HepG2 (cell line): ENCODE data around the gene ZDHHC9. TPM values are rescaled to one million over a fixed set of nuclear protein-coding genes. Genes with fewer than 3 reads are reported as not detected.

Experiments used
- ATAC-seq: fragments of 200-7000 bp; cut with Tn5 transposase; 3 replicates; pipeline ENCODE4 v1.9.1; 2020; ENCODE audit warnings: mild to moderate bottlenecking, moderate library complexity
- BruUV-seq: library from RNA; stranded (reverse); fragments of 400-500 nt; replicated peaks from 2 replicates; lab custom pipeline; 2021; lab: Mats Ljungman, UMichigan
- CTCF ChIA-PET: fragments of 300-600 bp; formaldehyde crosslinking; extraction: SDS; loops from one replicate; lab custom pipeline; 2021; ENCODE audit warnings: low total read pairs, inconsistent platforms, low intra/inter-chr PET ratio; lab: Yijun Ruan, JAX
- POLR2A ChIA-PET: fragments of 350-600 bp; sonication (Branson Sonifier 250); formaldehyde crosslinking; loops from one replicate; lab custom pipeline; 2020; ENCODE audit warnings: antibody characterized with exemption, inconsistent platforms; lab: Yijun Ruan, JAX
- DNase-seq: peaks from one replicate; pipeline ENCODE4 v3.0.0-alpha.2; 2015; ENCODE audit warnings: low spot score
- FAIRE-seq: peaks from 3 replicates; lab custom pipeline; 2011; peaks lifted over from hg19 to GRCh38; lab: Jason Lieb, UNC
- H2AFZ ChIP-seq: one replicate; pipeline ENCODE4 v1.6.1; 2011; ENCODE audit warnings: low read length, inconsistent platforms
- H3K27ac ChIP-seq: fragments of 300-600 bp; 3 replicates; pipeline ENCODE4 v1.8.0; 2011; ENCODE audit warnings: mixed run types, mild to moderate bottlenecking, mixed read lengths, low read length, inconsistent platforms; ENCODE audit not compliant: insufficient read depth; ENCODE audit errors: extremely low read length
- H3K27me3 ChIP-seq, 2 experiments: fragments of 200-600 bp in 1 of 2; 2 replicates in 1 of 2; 3 replicates in 1 of 2; pipeline versions ENCODE4 v1.6.0 to v1.8.0; 2011; ENCODE audit warnings: low read length in 2 of 2, mild to moderate bottlenecking in 2 of 2, moderate library complexity in 2 of 2, inconsistent platforms in 1 of 2; ENCODE audit not compliant: insufficient read depth in 2 of 2, control insufficient read depth in 1 of 2
- H3K36me3 ChIP-seq, 2 experiments: fragments of 200-600 bp in 1 of 2; replicated peaks in 1 of 2; 2 replicates in 1 of 2; 3 replicates in 1 of 2; pipeline versions ENCODE4 v1.5.1 to v1.8.0; 2011; ENCODE audit warnings: low read length in 2 of 2, inconsistent platforms in 1 of 2; ENCODE audit not compliant: insufficient read depth in 2 of 2, control insufficient read depth in 1 of 2
- H3K4me1 ChIP-seq: 2 replicates; pipeline ENCODE4 v1.5.1; 2012; ENCODE audit warnings: low read length, inconsistent platforms; ENCODE audit not compliant: insufficient read depth
- H3K4me2 ChIP-seq: 2 replicates; pipeline ENCODE4 v1.6.0; 2011; ENCODE audit warnings: low read depth, low read length, inconsistent platforms
- H3K4me3 ChIP-seq, 3 experiments: fragments of 200-600 bp in 1 of 3; sonication (generic), shearing (Covaris generic) in 1 of 3; replicated peaks in 1 of 3; 2 replicates each; pipeline ENCODE4 v1.5.1; 2011 to 2016; ENCODE audit warnings: low read length in 3 of 3, inconsistent platforms in 2 of 3, low read depth in 2 of 3, mild to moderate bottlenecking in 2 of 3, control low read depth in 1 of 3, mixed read lengths in 1 of 3; ENCODE audit not compliant: insufficient read depth in 1 of 3
- H3K79me2 ChIP-seq: one replicate; pipeline ENCODE4 v1.6.1; 2011; ENCODE audit warnings: low read length, inconsistent platforms; ENCODE audit not compliant: insufficient read depth
- H3K9ac ChIP-seq: 2 replicates; pipeline ENCODE4 v1.6.0; 2011; ENCODE audit warnings: mild to moderate bottlenecking, low read depth, low read length, inconsistent platforms; ENCODE audit not compliant: insufficient read depth
- H3K9me3 ChIP-seq: 2 replicates; pipeline ENCODE4 v1.5.1; 2012; ENCODE audit warnings: mild to moderate bottlenecking, low read length
- H4K20me1 ChIP-seq: 2 replicates; pipeline ENCODE4 v1.6.0; 2011; ENCODE audit warnings: inconsistent platforms, mild to moderate bottlenecking, low read length, moderate library complexity; ENCODE audit not compliant: insufficient read depth
- CEBPB ChIP-seq: IDR thresholded peaks from 2 replicates; pipeline ENCODE4 v1.6.1; 2011; ENCODE audit warnings: low read depth, low read length, improper control_type of control experiment, borderline replicate concordance
- DNMT3B ChIP-seq: conservative IDR thresholded peaks from 2 replicates; pipeline ENCODE4 v1.6.1; 2016; ENCODE audit warnings: missing biosample characterization, control low read depth
- DPF2 ChIP-seq: sonication (generic); formaldehyde crosslinking; IDR thresholded peaks from 2 replicates; pipeline ENCODE4 v1.4.0; 2020; ENCODE audit warnings: mild to moderate bottlenecking, low read depth, missing genetic modification reagents, borderline replicate concordance
- GATAD2A ChIP-seq: IDR thresholded peaks from 2 replicates; pipeline ENCODE4 v1.6.1; 2016
- GFI1 ChIP-seq: sonication (generic); formaldehyde crosslinking; IDR thresholded peaks from 2 replicates; pipeline ENCODE4 v1.5.0; 2020; ENCODE audit warnings: missing genetic modification reagents, mild to moderate bottlenecking, borderline replicate concordance
- GTF3A ChIP-seq: sonication (generic); formaldehyde crosslinking; conservative IDR thresholded peaks from 2 replicates; pipeline ENCODE4 v1.4.0; 2020; ENCODE audit warnings: mild to moderate bottlenecking, missing genetic modification reagents
- IKZF4 ChIP-seq: sonication (generic); formaldehyde crosslinking; IDR thresholded peaks from 2 replicates; pipeline ENCODE4 v1.5.1; 2020; ENCODE audit warnings: borderline replicate concordance, mild to moderate bottlenecking, low read depth, missing genetic modification reagents; ENCODE audit errors: not compliant biosample characterization
- KDM5B ChIP-seq: sonication (generic); formaldehyde crosslinking; IDR thresholded peaks from 2 replicates; pipeline ENCODE4 v1.4.0; 2020; ENCODE audit warnings: missing genetic modification reagents, mild to moderate bottlenecking, borderline replicate concordance
- PRPF4 ChIP-seq: fragments of 200-400 bp; formaldehyde crosslinking; IDR thresholded peaks from 2 replicates; pipeline ENCODE4 v1.6.1; 2016; ENCODE audit warnings: low read length, low read depth; ENCODE audit not compliant: poor library complexity, severe bottlenecking
- RORA ChIP-seq: sonication (generic); formaldehyde crosslinking; IDR thresholded peaks from 2 replicates; pipeline ENCODE4 v1.5.0; 2020; ENCODE audit warnings: mild to moderate bottlenecking, missing genetic modification reagents, moderate library complexity
- SATB2 ChIP-seq: sonication (generic); formaldehyde crosslinking; IDR thresholded peaks from 2 replicates; pipeline ENCODE4 v1.5.0; 2020; ENCODE audit warnings: missing genetic modification reagents
- SMAD9 ChIP-seq: sonication (generic); formaldehyde crosslinking; IDR thresholded peaks from 2 replicates; pipeline ENCODE4 v1.5.1; 2020; ENCODE audit warnings: mild to moderate bottlenecking, missing genetic modification reagents
- SRSF9 ChIP-seq: fragments of 200-400 bp; formaldehyde crosslinking; IDR thresholded peaks from 2 replicates; pipeline ENCODE4 v1.6.1; 2018; ENCODE audit warnings: borderline replicate concordance, mild to moderate bottlenecking, low read depth, low read length; ENCODE audit not compliant: insufficient read depth, poor library complexity, severe bottlenecking
- ZBTB38 ChIP-seq: sonication (generic); formaldehyde crosslinking; IDR thresholded peaks from 2 replicates; pipeline ENCODE4 v1.5.1; 2020; ENCODE audit warnings: mild to moderate bottlenecking, missing genetic modification reagents
- ZFP1 ChIP-seq: IDR thresholded peaks from 2 replicates; pipeline ENCODE4 v1.6.1; 2016
- ZNF12 ChIP-seq: sonication (generic); formaldehyde crosslinking; IDR thresholded peaks from 2 replicates; pipeline ENCODE4 v1.5.0; 2020; ENCODE audit warnings: missing genetic modification reagents
- ZNF263 ChIP-seq: sonication (generic); formaldehyde crosslinking; IDR thresholded peaks from 2 replicates; pipeline ENCODE4 v1.4.0; 2020; ENCODE audit warnings: missing genetic modification reagents
- ZNF296 ChIP-seq: sonication (generic); formaldehyde crosslinking; conservative IDR thresholded peaks from 2 replicates; pipeline ENCODE4 v1.5.0; 2020; ENCODE audit warnings: mild to moderate bottlenecking, missing genetic modification reagents
- ZNF530 ChIP-seq: sonication (generic); formaldehyde crosslinking; IDR thresholded peaks from 2 replicates; pipeline ENCODE4 v1.5.0; 2020; ENCODE audit warnings: low read depth, mild to moderate bottlenecking, missing genetic modification reagents
- ZNF761 ChIP-seq: sonication (generic); formaldehyde crosslinking; conservative IDR thresholded peaks from 2 replicates; pipeline ENCODE4 v1.4.0; 2020; ENCODE audit warnings: mild to moderate bottlenecking, missing genetic modification reagents
- WGBS: methylation state at CpG from one replicate; pipeline ENCODE4 v1.1.6; 2017; ENCODE audit warnings: low lambda C conversion rate; 5-methylcytosine and 5-hydroxymethylcytosine counted together
- in situ Hi-C: cut with HindIII; loops from 2 replicates; pipeline ENCODE4 v1.10.0; 2017; ENCODE audit warnings: low pct_unique_long_range_greater_than_20kb; ENCODE audit not compliant: extremely low pct_ligation_motif_present
- intact Hi-C: fragments of 100-400 bp; cut with micrococcal nuclease; formaldehyde crosslinking; loops from one replicate; pipeline ENCODE4 v1.10.0; 2022; ENCODE audit not compliant: unreplicated experiment
- polyA plus RNA-seq, 8 experiments: library from polyadenylated mRNA; depleted of rRNA in 3 of 8; stranded (reverse) in 7 of 8; unstranded in 1 of 8; fragments of >200 nt; fragmentation: Illumina TruSeq in 4 of 8; extraction: Trizol in 4 of 8; gene quantifications; 2 replicates each; pipeline versions ENCODE4 v1.2.1 to v1.2.3, GENCODE V29; 2011 to 2016; ENCODE audit warnings: low read depth in 4 of 8, missing spikeins in 1 of 8, mixed read lengths in 1 of 8; ENCODE audit not compliant: insufficient read depth in 1 of 8
- total RNA-seq, 5 experiments: library from RNA; depleted of rRNA; stranded (reverse); fragments of >200 nt; fragmentation: Illumina TruSeq; extraction: Trizol; gene quantifications; 2 replicates each; pipeline ENCODE4 v1.2.3, GENCODE V29; 2016; ENCODE audit warnings: low read depth in 1 of 5
- TF ChIP-seq, protein P1 (sequence below), 2 experiments: sonication (generic) in 1 of 2; formaldehyde crosslinking in 1 of 2; IDR thresholded peaks; 2 replicates each; pipeline versions ENCODE4 v1.4.0 to v1.6.1; 2018 to 2020; ENCODE audit warnings: missing genetic modification reagents in 2 of 2, borderline replicate concordance in 1 of 2, low read depth in 1 of 2, mild to moderate bottlenecking in 1 of 2, missing biosample characterization in 1 of 2
- TF ChIP-seq, protein P2 (sequence below): IDR thresholded peaks from 2 replicates; pipeline ENCODE4 v1.6.1; 2012; ENCODE audit warnings: low read depth, low read length, improper control_type of control experiment

The ZDHHC9 gene
- total and polyA plus RNA-seq, 2 of the 13 experiments (the other 11 are each of a cell fraction or from before 2014, with no cell fraction given): 28.3 to 53.1 TPM

DNA sequence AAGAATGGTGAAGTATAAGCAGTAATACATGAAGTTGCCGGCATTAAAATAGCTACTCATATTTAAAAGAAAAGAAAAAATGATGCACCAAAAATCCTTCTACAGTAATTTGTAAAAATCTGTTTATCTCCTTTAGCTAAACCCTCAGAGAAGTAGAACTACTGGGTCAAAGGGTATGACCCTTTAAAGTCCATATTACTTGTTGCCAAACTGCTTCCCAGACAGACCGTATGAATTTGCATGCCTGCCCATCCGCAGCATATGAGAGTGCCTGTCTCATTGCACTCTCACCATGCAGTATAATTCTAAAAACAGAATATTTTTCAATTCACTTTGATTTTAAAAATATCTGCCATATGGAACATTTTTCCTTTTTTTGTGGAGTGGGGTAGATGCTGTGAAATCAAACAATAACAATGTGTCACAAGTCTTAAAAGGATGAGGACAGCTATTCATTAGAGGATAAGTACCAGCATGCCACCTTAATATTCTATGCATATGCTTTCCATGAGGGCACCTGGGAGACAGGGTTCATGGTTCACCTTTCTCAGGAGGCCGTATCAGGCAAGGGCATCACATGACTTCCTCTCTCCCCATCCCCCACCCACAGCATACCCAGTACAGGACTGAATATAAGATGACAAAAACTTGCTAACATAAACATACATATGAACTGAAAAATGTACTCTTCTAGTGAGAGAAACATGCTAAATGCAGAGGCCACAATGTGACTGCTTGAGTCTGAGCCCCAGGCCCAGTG lies 17.8 kb downstream of the ZDHHC9 start:
- no peaks in the 10 kb centered on the region for H3K27me3 ChIP-seq
- DNase-seq (peak; percentile 59), ATAC-seq (peak; percentile 73), FAIRE-seq (peak; percentile 77)
- H3K9ac ChIP-seq: no peak overlapping the region
- H3K4me2 ChIP-seq: peak overlapping the region; percentile 37
- no peaks in the 10 kb centered on the region for H4K20me1 ChIP-seq
- peaks cover 13% of the 10 kb centered on the region for H3K79me2 ChIP-seq
- CTCF ChIA-PET: no interaction called here
- WGBS: 83% methylated on average over 3 of the region's 4 CpGs
- no peak overlapping the region for H3K4me3 ChIP-seq
- H3K27ac ChIP-seq: peak overlapping the region; percentile 58
- no peak overlapping the region for H2AFZ ChIP-seq
- peaks cover 3 to 20% of the 10 kb centered on the region in 2 experiments; a peak in 3 of 5 replicates for H3K36me3 ChIP-seq
- in situ Hi-C loops: no loop called here
- POLR2A ChIA-PET: interaction anchor here (0.9 kb wide), 1 partner anchor 52 kb away, joined by 4 read pairs; no protein-coding TSS in a partner anchor
- intact Hi-C loops: no loop called here
- H3K4me1 ChIP-seq: peaks cover 16% of the 10 kb centered on the region
- BruUV-seq: no TSS peak
- H3K9me3 ChIP-seq: no peaks in the 10 kb centered on the region
- no peak for TF ChIP-seq SMAD9 (CRISPR knock-in tag)
- no peak for TF ChIP-seq ZNF761 (CRISPR knock-in tag)
- TF ChIP-seq ZNF530: no peak
- no peak for TF ChIP-seq CEBPB
- TF ChIP-seq ZNF296 (CRISPR knock-in tag): no peak
- no peak for TF ChIP-seq ZBTB38 (CRISPR knock-in tag)
- peak; percentile 13; the same call in 1 of the 2 replicates for TF ChIP-seq ZNF12
- no peak for TF ChIP-seq GTF3A
- no peak for TF ChIP-seq GFI1 (CRISPR knock-in tag)
- TF ChIP-seq, protein P1, sequence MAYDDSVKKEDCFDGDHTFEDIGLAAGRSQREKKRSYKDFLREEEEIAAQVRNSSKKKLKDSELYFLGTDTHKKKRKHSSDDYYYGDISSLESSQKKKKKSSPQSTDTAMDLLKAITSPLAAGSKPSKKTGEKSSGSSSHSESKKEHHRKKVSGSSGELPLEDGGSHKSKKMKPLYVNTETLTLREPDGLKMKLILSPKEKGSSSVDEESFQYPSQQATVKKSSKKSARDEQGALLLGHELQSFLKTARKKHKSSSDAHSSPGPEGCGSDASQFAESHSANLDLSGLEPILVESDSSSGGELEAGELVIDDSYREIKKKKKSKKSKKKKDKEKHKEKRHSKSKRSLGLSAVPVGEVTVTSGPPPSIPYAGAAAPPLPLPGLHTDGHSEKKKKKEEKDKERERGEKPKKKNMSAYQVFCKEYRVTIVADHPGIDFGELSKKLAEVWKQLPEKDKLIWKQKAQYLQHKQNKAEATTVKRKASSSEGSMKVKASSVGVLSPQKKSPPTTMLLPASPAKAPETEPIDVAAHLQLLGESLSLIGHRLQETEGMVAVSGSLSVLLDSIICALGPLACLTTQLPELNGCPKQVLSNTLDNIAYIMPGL (CRISPR knock-in tag; IDR thresholded peaks at IDR 0.05; ENCODE audit: borderline replicate concordance in 1 of 2, low read depth in 1 of 2): 0 out of 4 replicates have a peak, but pooled peaks of 1 of the 2 experiments have one; percentile 20
- 0 out of 2 replicates have a peak, but pooled peaks have one; percentile 27 for TF ChIP-seq GATAD2A
- no peak for TF ChIP-seq PRPF4
- no peak for TF ChIP-seq RORA (CRISPR knock-in tag)
- no peak for TF ChIP-seq KDM5B
- no peak for TF ChIP-seq SATB2 (CRISPR knock-in tag)
- no peak for TF ChIP-seq SRSF9
- TF ChIP-seq DPF2 (CRISPR knock-in tag): no peak
- TF ChIP-seq ZFP1 (CRISPR knock-in tag): no peak
- TF ChIP-seq IKZF4: no peak
- no peak for TF ChIP-seq DNMT3B (CRISPR knock-in tag)
- TF ChIP-seq ZNF263 (CRISPR knock-in tag): no peak
- TF ChIP-seq, protein P2, sequence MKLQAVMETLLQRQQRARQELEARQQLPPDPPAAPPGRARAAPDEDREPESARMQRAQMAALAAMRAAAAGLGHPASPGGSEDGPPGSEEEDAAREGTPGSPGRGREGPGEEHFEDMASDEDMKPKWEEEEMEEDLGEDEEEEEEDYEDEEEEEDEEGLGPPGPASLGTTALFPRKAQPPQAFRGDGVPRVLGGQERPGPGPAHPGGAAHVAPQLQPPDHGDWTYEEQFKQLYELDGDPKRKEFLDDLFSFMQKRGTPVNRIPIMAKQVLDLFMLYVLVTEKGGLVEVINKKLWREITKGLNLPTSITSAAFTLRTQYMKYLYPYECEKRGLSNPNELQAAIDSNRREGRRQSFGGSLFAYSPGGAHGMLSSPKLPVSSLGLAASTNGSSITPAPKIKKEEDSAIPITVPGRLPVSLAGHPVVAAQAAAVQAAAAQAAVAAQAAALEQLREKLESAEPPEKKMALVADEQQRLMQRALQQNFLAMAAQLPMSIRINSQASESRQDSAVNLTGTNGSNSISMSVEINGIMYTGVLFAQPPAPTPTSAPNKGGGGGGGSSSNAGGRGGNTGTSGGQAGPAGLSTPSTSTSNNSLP: no peak
